Dermis microvascular lymphatic vessel endothelial cell (primary cell): Measurements from ENCODE around the gene YLPM1. TPM values are rescaled to one million over a fixed set of nuclear protein-coding genes. Genes with fewer than 3 reads are reported as not detected.

Source experiments
- DNase-seq, 2 donors: peaks; one replicate each; pipeline versions ENCODE4 v3.0.0 to v3.0.0-alpha.2; 2010; ENCODE audit warnings: low read depth in 2 of 2
- total RNA-seq: library from RNA; depleted of rRNA; stranded (reverse); fragments of >200 nt; gene quantifications from 2 replicates; pipeline ENCODE4 v1.2.1, GENCODE V29; 2014

Gene YLPM1
- total RNA-seq, 1 donor from 2014 or later, result 14.5 TPM

- DNase-seq, result no peak
Observed at GRCh38 chr14:74868739-74869138, 105.6 kb downstream of the YLPM1 start.

DNA sequence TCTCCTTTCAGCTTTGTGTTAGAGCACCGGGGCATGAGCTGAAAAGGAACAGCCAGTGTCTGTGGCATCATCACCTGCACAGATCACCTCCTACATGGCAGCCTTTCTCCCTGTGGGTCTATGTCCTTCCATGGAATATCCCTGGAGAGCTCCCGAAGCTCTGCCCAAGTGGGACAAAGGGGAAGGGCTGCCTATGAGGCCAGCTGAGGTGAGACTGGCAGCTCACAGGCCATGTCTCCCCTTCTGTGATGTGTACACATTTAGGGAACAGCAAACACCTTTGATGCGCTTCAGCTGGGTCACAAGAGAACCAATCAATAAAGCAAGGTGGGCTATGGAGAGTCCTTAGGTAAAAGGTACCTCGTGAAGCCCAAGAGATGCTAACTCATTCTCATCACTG is 108.7 kb downstream of the YLPM1 start:
- no peak for DNase-seq

DNA sequence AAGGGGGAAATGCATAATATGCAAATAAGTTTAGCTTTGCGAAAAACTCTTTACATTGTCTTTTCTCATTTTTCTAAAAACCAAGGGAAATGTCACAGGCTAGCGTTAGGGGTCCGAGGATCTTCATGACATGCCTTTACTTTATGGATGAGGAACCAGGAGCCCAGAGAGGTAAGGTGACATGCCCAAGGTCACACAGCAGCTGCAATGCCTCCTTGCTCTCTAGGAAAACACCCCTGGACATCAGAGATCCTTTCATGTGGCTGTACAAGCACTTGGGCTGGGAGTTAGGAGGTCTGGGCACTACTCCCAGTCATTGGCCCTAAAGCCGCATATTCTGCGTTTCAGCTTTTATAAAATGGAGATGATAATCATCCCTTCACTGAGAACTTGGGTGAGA is 112.1 kb downstream of the YLPM1 start:
- DNase-seq, result no peak

DNA sequence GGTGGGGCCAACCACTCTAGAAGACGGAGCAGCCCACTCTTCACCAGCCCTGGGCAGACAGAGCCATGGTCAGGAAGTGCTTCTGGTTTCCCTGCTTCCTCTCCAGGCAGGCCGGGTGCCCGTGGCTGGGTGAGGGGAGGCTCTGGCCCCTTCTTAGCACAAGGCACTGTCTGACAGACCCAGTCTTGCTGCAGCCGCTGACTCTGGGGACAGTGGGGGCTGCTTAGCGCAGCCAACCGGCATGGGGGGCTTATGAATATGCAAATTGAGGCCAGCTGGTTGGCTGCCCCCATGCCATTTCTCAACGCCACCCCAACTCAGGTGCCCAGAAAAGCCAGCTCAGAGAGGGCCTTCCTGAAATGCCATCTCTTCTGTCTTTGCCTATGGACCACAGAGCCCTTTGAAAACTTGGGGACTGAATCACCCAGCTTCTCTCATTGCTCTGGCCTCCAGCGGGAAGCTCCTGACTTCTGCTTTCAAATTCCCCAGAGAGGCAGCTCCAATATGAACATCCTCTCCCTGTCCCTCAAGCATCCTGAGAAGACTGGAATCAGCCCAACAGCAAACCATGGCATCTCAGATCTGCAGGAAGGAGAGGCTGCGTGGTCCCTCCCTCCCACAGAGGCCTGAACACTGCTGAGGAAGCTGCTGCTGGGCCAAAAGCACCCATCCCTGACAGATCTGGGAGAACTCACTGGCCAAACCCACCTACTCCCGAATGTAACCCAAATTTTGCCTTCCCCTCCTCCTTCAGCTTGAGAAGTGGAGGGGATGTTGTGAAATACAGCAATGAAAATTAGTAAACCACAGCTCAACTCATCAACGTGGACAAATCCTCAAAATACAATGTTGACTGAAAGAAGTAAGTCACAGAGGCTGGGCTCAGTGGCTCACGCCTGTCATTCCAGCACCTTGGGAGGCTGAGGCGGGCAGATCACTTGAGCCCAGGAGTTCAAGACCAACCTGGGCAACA is 113.1 kb downstream of the YLPM1 start, which contains the start of gene PROX2:
Gene PROX2 (minus strand): TSS at position 205 of the 973 bp plus-strand sequence. CDS start 12,311 bp downstream, outside the sequence.
- peak in 1 of 2 donors; percentile 23 for DNase-seq

- no peak for DNase-seq
Observed at GRCh38 chr14:74879427-74880182, 116.5 kb downstream of the YLPM1 start.

GRCh38 chr14:74881431-74882102 is 118.5 kb downstream of the YLPM1 start, which contains the start of gene DLST:
TSS of gene DLST (plus strand) at chr14:74881916. CDS start at chr14:74881954, 38 bp downstream.
- peak; percentile 63 to 90 for DNase-seq

- peak in 1 of 2 donors; percentile 53 for DNase-seq
Observed at GRCh38 chr14:74882103-74882920, 119.2 kb downstream of the YLPM1 start.

Other genes with a start within 250 kb of the YLPM1 start
- gene LTBP2, start 151.1 kb upstream of the YLPM1 start, total RNA-seq, result 15.7 and 22.7 TPM in 2 replicates
- 21.8 and 26.6 TPM in 2 replicates for gene AREL1, start 50.2 kb upstream of the YLPM1 start, total RNA-seq
- 14.4 and 15.7 TPM in 2 replicates for gene FCF1, start 50.2 kb upstream of the YLPM1 start, total RNA-seq
- gene PROX2, start 112.8 kb downstream of the YLPM1 start, total RNA-seq, result not detected in 2 replicates
- gene DLST, start 118.6 kb downstream of the YLPM1 start, total RNA-seq, result 41.5 and 49.9 TPM in 2 replicates
- 5.6 and 6.6 TPM in 2 replicates for gene RPS6KL1, start 159.9 kb downstream of the YLPM1 start, total RNA-seq
- gene PGF, start 192.3 kb downstream of the YLPM1 start, total RNA-seq, result 34.1 and 44.8 TPM in 2 replicates
- 37.2 and 70.8 TPM in 2 replicates for gene EIF2B2, start 239.6 kb downstream of the YLPM1 start, total RNA-seq